Fibroblast of gingiva (primary cell): Measurements from ENCODE around the gene TMEM263.
A peak's percentile ranks its signal among the peaks of the same experiment; 100 is the strongest.

Source experiments
- DNase-seq: peaks from one replicate; pipeline ENCODE4 v3.0.0-alpha.2; 2011; ENCODE audit warnings: low read depth

The TMEM263 gene

DNA sequence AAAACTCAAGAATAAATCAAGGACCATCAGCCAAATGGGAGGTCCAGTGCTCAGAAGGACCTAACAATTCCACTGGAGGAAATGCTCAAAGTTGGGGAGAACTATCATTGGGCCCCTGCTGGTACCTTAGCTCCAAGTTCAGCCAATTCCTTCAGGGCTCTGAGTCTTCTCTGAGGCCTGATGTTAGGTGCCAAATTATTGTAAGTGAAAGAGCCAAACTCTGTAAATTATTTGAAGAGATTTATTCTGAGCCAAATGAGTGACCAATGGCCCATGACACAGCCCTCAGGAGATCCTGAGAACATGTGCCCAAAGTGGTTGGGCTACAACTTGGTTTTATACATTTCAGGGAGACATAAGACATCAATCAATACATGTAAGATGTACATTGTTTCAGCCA is 8.2 kb upstream of the TMEM263 start:
- DNase-seq: no peak

DNA sequence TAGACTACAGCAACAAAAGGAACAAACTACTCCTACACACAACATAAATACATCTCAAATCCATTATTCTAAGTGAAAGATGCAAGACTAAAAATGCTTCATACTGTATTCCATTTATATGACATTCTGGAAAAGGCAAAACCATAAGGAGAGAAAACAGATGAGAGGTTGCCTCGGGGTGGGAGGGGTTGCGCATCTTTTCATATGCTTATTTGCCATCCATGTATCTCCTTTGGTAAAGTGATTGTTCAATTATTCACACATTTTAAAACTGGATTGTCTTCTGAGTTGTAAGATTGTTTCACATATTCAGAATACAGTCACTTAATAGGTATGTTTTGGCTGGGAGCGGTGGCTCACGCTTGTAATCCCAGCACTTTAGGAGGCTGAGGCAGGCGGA is 5.1 kb upstream of the TMEM263 start:
- DNase-seq: no peak

- DNase-seq: no peak
Measured at GRCh38 chr12:106953352-106954250, 2.1 kb upstream of the TMEM263 start.

DNA sequence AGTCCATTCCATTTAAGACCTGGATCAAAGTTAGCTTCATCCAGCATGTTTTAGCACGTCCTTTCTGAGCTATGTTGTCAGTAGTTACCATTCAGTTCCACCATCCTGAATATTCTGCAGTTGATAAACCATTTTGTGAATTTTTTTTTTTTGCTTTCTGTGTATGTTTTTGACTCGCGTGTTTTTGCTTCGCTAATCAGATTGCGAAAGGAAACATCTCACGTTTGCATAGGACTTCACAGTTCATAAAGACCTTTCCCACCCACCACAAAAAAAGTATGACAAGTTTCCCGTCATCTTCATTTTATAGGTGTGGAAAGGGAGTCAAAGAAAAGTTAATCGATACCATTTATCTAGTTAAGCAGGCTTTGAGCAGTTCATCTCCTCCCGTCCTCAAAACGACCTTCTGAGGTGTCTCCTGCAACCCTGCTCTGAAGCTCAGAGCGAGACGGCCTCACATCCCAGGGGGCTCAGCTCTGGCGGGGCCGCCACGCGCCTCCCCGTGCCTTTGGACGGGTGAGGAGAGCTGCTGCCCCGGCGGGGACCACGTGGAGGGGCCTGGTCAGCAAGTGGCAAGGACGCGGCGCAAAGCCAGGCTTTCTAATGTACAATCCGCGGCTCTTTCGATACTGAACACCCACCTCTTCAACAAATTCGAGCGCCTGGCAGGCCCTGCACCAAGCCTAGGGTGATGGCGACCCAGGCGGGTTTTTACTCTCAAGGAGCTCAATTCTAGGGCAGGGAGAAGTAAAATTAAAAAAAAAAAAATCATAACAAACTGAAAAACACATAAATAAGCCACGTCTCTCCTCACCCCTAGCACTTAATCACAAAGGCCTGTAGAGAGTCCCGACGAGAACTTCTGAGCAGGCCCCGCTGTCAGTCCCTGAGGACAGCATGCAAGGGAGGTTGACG is 988 bp upstream of the TMEM263 start:
- peak; percentile 39 for DNase-seq

- peak; percentile 71 for DNase-seq
Measured at GRCh38 chr12:106956048-106956578, 406 bp downstream of the TMEM263 start.

DNA sequence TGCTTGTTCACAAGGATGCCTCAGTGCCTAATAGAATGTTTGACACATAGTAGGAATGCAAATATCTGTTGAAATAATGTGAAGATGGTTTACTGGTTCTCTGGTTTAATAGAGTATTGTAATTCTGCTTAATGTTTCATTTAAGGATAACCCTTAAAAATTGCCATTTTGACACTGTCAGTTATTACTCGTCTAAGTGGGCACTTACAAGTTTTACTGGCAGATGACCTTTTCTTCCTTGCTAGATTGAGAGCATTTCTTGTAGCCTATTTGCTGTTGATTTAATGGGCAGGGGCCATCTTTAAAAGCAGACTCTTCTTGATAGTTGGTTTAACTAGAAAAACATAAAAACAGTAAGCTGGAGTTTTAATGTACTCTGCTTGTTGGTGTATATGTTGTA is 1.9 kb downstream of the TMEM263 start:
- no peak for DNase-seq

DNA sequence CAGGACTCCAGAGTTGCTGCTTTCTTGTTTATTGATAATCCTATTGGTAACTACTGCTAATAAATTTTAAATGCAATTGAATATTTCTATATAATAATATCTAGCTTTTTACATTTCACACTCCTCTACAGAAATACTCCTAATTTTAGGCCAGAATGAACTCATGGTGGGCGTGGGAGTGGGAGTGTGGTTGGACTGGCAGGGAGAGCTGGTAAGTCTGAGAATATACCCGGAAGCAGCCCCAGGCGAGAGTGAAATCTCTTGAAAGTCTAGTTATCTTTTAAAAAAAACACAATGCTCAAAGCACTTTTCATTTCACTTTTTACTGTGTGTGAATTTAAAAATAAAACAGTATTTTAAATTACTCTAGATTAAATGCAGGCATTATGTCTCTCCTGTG is 4.7 kb downstream of the TMEM263 start:
- DNase-seq: no peak

DNA sequence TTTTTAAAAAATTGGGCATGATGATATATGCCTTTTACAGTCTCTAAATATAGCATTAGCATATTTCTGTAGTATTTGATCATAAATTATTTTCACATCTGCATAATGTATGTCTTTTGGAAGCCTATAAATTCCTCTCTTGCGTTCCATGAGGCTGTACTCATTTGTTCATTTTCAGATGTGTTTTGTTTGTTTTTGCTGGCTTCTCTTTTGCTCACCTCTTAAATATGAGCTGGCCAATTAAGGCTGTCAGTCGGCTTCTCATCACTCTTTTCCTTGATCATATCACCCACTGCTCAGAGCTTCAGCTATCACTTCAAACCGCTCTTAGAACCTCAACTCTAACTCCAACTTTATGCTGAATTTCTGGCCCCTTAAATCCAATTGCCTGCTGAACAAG is 6.6 kb downstream of the TMEM263 start:
- DNase-seq: no peak

DNA sequence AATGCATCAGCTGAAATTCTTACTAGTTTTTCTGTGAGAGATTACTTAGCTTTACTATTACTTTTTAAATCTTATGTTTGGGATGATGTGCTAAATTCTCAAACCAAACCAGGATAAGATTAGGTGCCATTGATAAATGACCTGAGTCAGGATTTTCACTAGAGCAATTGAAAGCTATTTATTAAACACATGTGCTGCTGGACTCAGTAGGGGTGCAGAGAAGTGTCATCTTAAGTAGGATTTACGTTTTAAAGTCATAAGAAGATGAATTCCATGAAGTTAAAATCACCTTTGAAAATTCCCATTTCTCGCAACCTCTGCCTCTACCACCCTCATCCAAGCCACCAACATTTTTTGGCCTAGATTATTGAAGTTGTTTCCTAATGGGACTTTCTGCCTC is 8.8 kb downstream of the TMEM263 start:
- no peak for DNase-seq

- no peak for DNase-seq
Measured at GRCh38 chr12:106971065-106971464, 15.4 kb downstream of the TMEM263 start.

DNA sequence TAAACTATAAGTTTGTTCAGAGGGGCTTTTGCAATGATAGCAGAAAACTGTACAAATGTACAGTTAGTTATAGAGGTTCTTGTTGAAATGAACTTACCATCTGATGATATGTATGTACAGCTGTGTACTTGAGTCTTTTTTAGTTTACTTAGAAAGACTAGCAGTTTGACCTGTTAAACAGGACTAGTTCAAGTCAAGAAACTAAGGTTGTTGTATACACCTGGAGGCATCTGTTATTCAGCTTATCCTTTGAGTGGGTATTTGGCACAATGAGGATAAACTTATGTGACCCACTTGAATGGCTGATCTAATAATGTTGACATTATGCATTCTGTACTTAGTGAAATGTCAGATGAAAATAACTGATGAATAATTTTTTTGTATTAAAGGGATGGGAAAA is 17.8 kb downstream of the TMEM263 start:
- no peak for DNase-seq

DNA sequence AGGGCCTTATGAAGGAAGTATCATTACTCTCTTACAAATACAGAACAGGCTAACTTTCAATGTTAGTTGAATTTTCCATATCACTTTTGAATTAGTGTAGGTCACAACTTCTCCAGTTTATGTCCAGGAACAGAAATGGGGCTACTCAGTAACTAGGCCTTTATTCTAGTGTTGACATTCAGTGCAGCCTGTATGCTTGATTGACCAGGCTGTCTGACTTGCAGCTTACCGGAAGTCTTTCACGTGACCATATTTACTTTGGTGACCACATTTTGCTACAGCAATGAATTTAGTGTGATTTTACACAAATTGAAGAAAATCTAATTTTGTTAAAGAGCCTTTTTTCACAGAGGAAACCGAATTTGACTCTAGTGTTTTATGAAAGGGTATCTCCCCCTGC is 18.8 kb downstream of the TMEM263 start:
- no peak for DNase-seq

DNA sequence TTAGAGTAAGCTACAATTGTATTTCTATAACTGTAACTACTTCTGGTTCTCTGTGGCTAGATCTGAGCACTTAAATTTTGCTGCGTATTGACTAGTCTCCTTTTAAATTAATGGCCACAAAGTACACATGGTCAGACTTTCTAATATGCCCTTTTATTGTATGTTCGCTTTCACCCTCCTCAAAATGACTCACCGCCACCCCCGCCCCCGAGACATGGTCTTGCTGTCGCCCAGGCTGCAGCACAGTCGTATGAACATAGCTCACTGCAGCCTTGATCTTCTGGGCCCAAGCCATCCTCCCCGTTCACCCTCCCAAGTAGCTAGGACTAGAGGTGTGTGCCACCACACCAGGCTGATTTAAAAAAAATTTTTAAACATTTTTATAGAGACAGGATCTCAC is 19.4 kb downstream of the TMEM263 start:
- no peak for DNase-seq

DNA sequence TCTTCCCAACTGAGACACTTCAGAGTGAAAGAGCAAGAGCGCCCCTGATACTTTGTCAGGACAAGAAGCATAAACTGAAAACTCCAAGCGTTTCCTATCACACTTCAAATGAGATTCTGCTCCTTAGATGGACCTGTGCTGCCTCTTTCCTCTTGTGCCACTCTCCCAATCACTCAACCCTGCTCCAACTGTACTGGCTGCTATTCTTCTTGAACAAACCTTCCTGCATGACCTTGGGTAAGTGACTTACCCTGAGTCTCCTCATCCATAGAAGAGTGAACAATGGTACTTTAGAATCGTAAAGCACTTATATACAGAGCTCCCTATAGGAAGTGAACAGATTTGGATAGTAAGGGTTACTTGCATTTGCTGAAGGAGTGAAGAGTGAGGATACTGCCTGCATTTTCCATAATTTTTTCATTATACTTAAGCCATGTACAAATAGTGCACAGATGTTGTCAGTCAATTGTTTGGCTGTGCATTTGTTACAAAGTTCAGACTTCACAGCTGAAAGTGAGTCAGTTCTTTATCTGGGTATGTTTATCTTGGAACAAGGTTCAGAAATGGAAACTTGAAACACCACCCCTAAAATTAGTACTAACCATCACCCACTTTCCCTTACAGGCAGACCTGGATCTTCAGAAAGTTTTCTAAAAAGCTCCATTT is 20.4 kb downstream of the TMEM263 start:
- DNase-seq: peak; percentile 55

DNA sequence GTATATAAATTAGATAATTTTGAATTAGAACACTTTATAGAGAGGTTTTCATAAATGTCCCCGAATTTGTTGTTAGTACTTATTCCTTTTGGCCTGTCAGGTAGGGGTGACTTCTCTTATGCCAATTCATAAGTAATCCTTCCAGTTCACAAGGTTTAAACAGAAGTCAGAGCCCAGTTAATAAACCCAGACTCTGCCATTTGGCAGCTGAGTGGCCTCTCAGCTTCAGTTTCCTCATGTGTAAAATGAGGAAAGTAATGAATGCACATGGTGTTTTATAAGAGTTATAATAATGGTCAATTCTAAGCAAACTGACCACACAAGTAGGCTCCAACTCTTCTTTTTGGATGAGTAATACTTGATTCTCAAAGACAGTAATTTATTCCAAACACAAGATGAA is 21.0 kb downstream of the TMEM263 start:
- no peak for DNase-seq

DNA sequence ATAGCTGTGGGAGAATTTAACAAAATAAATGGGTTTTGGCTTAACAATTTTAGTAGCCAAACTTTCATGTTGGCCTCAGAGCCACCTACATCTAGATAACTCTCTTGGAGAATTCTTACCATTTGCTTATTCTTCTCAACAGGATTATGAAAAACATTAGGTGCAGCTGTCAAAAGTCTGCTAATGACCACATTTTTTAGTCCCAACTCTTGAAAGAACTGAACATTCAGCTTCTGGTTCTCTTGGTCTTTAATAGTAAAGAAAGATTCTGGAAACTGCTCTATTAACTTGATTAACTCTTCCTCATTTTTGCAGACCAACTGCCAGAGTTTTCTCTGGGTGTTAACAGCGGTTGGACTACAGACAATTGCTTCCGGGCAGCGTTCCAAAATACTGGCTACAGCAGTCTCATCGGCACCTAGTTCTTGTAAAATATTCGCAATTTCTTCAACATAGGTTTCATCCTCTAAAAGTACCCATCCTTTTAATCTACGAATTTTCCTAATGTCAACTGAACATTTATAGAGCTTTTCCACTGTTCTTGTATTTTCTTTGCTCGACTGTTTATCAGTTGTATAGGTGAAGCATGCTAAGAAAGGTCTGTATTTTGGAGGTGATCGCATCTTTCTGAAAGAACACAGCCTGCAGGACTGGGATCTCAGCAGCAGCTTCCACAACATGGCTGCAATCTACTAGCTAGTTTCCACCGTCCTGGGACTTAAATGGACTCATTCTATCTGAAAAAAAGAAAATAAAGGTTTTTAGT is 22.5 kb downstream of the TMEM263 start:
- DNase-seq: no peak

DNA sequence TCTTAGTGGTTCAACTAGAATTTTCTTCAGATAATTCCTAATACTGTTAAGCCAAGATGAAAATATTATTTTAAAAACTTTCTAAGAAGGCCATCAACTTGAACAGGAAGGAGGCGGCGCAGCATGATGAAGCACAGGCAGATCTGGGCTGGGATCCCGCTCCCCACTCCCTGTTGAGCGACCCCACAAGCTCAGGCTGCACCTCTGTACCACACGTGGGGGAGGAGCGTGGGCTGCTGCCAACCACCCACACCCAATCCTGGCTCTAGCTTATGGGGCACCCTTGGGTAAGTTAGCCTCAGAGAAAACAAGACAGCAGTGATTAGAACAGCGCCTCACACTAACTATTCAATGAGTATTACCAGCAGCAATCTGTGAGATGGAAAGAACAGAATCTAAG is 25.2 kb downstream of the TMEM263 start:
- DNase-seq: no peak

- DNase-seq: peak; percentile 84
Measured at GRCh38 chr12:106981788-106982187, 26.1 kb downstream of the TMEM263 start.

- DNase-seq: no peak
Measured at GRCh38 chr12:106982229-106982628, 26.5 kb downstream of the TMEM263 start.

DNA sequence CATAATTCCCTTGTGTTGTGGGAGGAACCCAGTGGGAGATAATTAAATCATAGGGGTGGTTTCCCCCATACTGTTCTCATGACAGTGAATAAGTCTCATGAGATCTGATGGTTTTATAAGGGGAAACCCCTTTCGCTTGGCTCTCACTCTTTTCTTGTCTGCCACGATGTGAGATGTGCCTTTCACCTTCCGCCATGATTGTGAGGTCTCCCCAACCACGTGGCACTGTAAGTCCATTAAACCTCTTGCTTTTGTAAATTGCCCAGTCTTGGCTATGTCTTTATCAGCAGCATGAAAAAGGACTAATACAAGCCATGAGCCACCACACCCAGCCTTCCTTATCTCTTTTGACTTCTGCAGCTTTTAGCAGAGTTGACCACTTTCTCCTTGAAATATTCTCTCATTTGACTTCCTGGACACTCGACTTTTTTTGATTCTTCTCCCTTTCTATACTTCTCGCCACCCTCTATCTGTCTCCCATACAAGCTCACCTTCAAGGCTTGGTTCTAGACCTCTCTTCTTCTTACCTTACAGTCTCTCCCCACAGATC is 29.0 kb downstream of the TMEM263 start:
- DNase-seq: no peak

DNA sequence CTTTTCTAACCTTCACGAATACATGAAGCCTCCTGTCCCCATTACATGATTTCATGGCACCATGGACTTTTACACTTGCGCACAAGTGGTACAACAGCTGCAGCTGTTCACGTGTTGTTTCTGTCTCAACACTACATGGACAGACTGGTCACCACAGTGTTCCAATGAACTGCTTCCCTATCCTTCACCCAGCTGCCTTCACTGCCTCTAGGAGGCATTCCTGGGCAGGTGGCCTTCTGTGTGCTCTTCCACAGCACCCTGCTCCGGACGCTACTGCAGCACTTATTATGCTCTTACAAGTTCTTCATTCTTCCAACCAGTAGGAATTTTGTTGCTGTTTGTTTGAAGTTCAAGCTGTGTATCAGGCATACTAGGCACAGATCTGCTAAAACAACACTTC is 29.8 kb downstream of the TMEM263 start:
- no peak for DNase-seq
